Measurements from ENCODE around the gene ST3GAL2. TPM values are rescaled to one million over a fixed set of nuclear protein-coding genes. Genes with fewer than 3 reads are reported as not detected.
"Not testable (repeated sequence)": the region's sequence is repeated elsewhere in the genome, so short reads cannot be mapped to it uniquely, and the experiment has no call there.

ST3GAL2 gene
- total RNA-seq, 1 donor from 2014 or later: 24.5 TPM

DNA sequence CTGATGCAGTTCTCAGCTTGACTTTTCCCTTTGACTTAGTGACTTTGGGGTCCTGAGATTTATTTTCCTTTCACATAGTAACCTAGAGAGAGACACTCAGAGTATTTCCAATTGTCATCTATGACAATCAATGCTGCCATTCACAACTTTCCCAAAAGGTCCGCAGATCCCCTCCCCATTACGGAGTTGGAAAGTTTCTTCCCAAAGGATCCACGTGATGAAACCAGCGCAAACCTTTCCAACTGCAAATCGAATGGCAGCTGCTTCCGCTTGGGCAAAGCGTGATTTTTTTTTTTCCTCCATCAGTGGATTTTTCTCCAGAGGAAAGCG is 15.0 kb upstream of the ST3GAL2 start:
- H3K27me3 ChIP-seq (ENCODE audit: control insufficient read depth in 3 of 3, insufficient read depth in 3 of 3, low read length in 3 of 3): no peaks in the 10 kb centered on the region
- H3K36me3 ChIP-seq (ENCODE audit: control insufficient read depth in 3 of 3, insufficient read depth in 3 of 3, low read length in 3 of 3): no peaks in the 10 kb centered on the region
- H3K27ac ChIP-seq (ENCODE audit: low read depth, low read length): peak overlapping the region; percentile 98
- peaks cover 9 to 10% (median 10%) of the 10 kb centered on the region in 3 donors for H3K4me1 ChIP-seq (ENCODE audit: control insufficient read depth in 3 of 3, insufficient read depth in 3 of 3, low read length in 3 of 3)
- no peaks in the 10 kb centered on the region for H3K9me3 ChIP-seq (ENCODE audit: control insufficient read depth in 3 of 3, low read length in 3 of 3)
- peak overlapping the region; percentile 89 to 97 (median 92) for H3K9ac ChIP-seq (ENCODE audit: low read depth in 1 of 3, low read length in 3 of 3)
- peak overlapping the region; percentile 88 to 90 (median 89) for H3K4me3 ChIP-seq (ENCODE audit: low read length in 3 of 3)

- Histone ChIP-seq H3K9ac (ENCODE audit: low read depth in 1 of 3, low read length in 3 of 3) (peak overlapping the region; percentile 89 to 97 (median 92)), H3K27ac (ENCODE audit: low read depth, low read length) (peak overlapping the region; percentile 98), H3K4me1 (ENCODE audit: control insufficient read depth in 3 of 3, insufficient read depth in 3 of 3, low read length in 3 of 3) (peaks cover 9 to 10% (median 10%) of the 10 kb centered on the region in 3 donors), H3K27me3 (ENCODE audit: control insufficient read depth in 3 of 3, insufficient read depth in 3 of 3, low read length in 3 of 3) (no peaks in the 10 kb centered on the region), H3K36me3 (ENCODE audit: control insufficient read depth in 3 of 3, insufficient read depth in 3 of 3, low read length in 3 of 3) (no peaks in the 10 kb centered on the region), H3K4me3 (ENCODE audit: low read length in 3 of 3) (peak overlapping the region; percentile 88 to 90 (median 89)), H3K9me3 (ENCODE audit: control insufficient read depth in 3 of 3, low read length in 3 of 3) (no peaks in the 10 kb centered on the region)
These were observed 14.4 kb upstream of the ST3GAL2 start for GRCh38 chr16:70453117-70453891.

DNA sequence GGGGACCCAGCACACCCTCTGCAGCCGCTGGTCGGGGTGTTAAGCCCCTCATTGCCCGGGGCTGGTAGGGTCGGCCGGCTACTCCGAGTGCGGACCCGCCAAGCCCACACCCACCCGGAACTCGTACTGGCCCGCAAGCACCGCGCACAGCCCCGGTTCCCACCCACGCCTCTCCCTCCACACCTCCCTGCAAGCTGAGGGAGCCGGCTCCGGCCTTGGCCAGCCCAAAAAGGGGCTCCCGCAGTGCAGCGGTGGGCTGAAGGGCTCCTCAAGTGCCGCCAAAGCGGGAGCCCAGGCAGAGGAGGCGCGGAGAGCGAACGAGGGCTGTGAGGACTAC is 12.1 kb upstream of the ST3GAL2 start:
- not testable (repeated sequence) for H3K27ac ChIP-seq (ENCODE audit: low read depth, low read length); H3K9ac ChIP-seq (ENCODE audit: low read depth in 1 of 3, low read length in 3 of 3); H3K4me3 ChIP-seq (ENCODE audit: low read length in 3 of 3); H3K9me3 ChIP-seq (ENCODE audit: control insufficient read depth in 3 of 3, low read length in 3 of 3); H3K36me3 ChIP-seq (ENCODE audit: control insufficient read depth in 3 of 3, insufficient read depth in 3 of 3, low read length in 3 of 3); H3K27me3 ChIP-seq (ENCODE audit: control insufficient read depth in 3 of 3, insufficient read depth in 3 of 3, low read length in 3 of 3)
- peaks cover 7 to 10% (median 9%) of the 10 kb centered on the region in 3 donors for H3K4me1 ChIP-seq (ENCODE audit: control insufficient read depth in 3 of 3, insufficient read depth in 3 of 3, low read length in 3 of 3)

GRCh38 chr16:70450142-70451003 is 11.5 kb upstream of the ST3GAL2 start:
- H3K4me3 ChIP-seq (ENCODE audit: low read length in 3 of 3); H3K9me3 ChIP-seq (ENCODE audit: control insufficient read depth in 3 of 3, low read length in 3 of 3); H3K27me3 ChIP-seq (ENCODE audit: control insufficient read depth in 3 of 3, insufficient read depth in 3 of 3, low read length in 3 of 3); H3K36me3 ChIP-seq (ENCODE audit: control insufficient read depth in 3 of 3, insufficient read depth in 3 of 3, low read length in 3 of 3); H3K9ac ChIP-seq (ENCODE audit: low read depth in 1 of 3, low read length in 3 of 3); H3K27ac ChIP-seq (ENCODE audit: low read depth, low read length): not testable (repeated sequence)
- peaks cover 7 to 10% (median 7%) of the 10 kb centered on the region in 3 donors for H3K4me1 ChIP-seq (ENCODE audit: control insufficient read depth in 3 of 3, insufficient read depth in 3 of 3, low read length in 3 of 3)

- Histone ChIP-seq H3K9ac (ENCODE audit: low read depth in 1 of 3, low read length in 3 of 3) (no peak overlapping the region), H3K27ac (ENCODE audit: low read depth, low read length) (no peak overlapping the region), H3K27me3 (ENCODE audit: control insufficient read depth in 3 of 3, insufficient read depth in 3 of 3, low read length in 3 of 3) (no peaks in the 10 kb centered on the region), H3K9me3 (ENCODE audit: control insufficient read depth in 3 of 3, low read length in 3 of 3) (no peaks in the 10 kb centered on the region), H3K4me3 (ENCODE audit: low read length in 3 of 3) (no peak overlapping the region), H3K36me3 (ENCODE audit: control insufficient read depth in 3 of 3, insufficient read depth in 3 of 3, low read length in 3 of 3) (no peaks in the 10 kb centered on the region), H3K4me1 (ENCODE audit: control insufficient read depth in 3 of 3, insufficient read depth in 3 of 3, low read length in 3 of 3) (no peaks in the 10 kb centered on the region)
These were observed 9.2 kb upstream of the ST3GAL2 start for GRCh38 chr16:70448075-70448474.

GRCh38 chr16:70444249-70445063 is 5.6 kb upstream of the ST3GAL2 start:
- no peak overlapping the region for H3K4me3 ChIP-seq (ENCODE audit: low read length in 3 of 3)
- peaks cover 4 to 6% (median 5%) of the 10 kb centered on the region in 3 donors for H3K4me1 ChIP-seq (ENCODE audit: control insufficient read depth in 3 of 3, insufficient read depth in 3 of 3, low read length in 3 of 3)
- H3K27me3 ChIP-seq (ENCODE audit: control insufficient read depth in 3 of 3, insufficient read depth in 3 of 3, low read length in 3 of 3): no peaks in the 10 kb centered on the region
- H3K9me3 ChIP-seq (ENCODE audit: control insufficient read depth in 3 of 3, low read length in 3 of 3): no peaks in the 10 kb centered on the region
- H3K9ac ChIP-seq (ENCODE audit: low read depth in 1 of 3, low read length in 3 of 3): no peak overlapping the region
- H3K36me3 ChIP-seq (ENCODE audit: control insufficient read depth in 3 of 3, insufficient read depth in 3 of 3, low read length in 3 of 3): no peaks in the 10 kb centered on the region
- no peak overlapping the region for H3K27ac ChIP-seq (ENCODE audit: low read depth, low read length)

DNA sequence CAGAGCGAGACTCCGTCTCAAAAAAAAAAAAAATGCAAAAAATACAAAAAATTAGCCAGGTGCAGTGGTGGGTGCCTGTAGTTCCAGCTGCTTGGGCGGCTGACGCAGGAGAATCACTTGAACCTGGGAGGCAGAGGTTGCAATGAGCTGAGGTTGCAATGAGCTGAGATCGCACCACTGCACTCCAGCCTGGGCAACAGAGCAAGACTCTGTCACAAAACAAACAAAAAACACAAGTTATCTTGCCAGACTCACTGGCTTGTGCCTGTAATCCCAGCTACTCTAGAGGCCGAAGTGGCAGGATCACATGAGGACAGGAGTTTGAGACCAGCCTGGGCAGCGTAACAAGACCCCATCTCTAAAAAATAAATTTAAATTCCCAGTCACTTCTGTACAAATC is 3.4 kb upstream of the ST3GAL2 start:
- no peak overlapping the region for H3K9ac ChIP-seq (ENCODE audit: low read depth in 1 of 3, low read length in 3 of 3)
- H3K9me3 ChIP-seq (ENCODE audit: control insufficient read depth in 3 of 3, low read length in 3 of 3): no peaks in the 10 kb centered on the region
- no peaks in the 10 kb centered on the region for H3K27me3 ChIP-seq (ENCODE audit: control insufficient read depth in 3 of 3, insufficient read depth in 3 of 3, low read length in 3 of 3)
- H3K4me1 ChIP-seq (ENCODE audit: control insufficient read depth in 3 of 3, insufficient read depth in 3 of 3, low read length in 3 of 3): peaks cover 16 to 19% (median 16%) of the 10 kb centered on the region in 3 donors
- no peak overlapping the region for H3K4me3 ChIP-seq (ENCODE audit: low read length in 3 of 3)
- no peaks in the 10 kb centered on the region for H3K36me3 ChIP-seq (ENCODE audit: control insufficient read depth in 3 of 3, insufficient read depth in 3 of 3, low read length in 3 of 3)
- no peak overlapping the region for H3K27ac ChIP-seq (ENCODE audit: low read depth, low read length)

GRCh38 chr16:70441406-70441990 is 2.6 kb upstream of the ST3GAL2 start:
- Histone ChIP-seq H3K9me3 (ENCODE audit: control insufficient read depth in 3 of 3, low read length in 3 of 3) (no peaks in the 10 kb centered on the region), H3K27me3 (ENCODE audit: control insufficient read depth in 3 of 3, insufficient read depth in 3 of 3, low read length in 3 of 3) (no peaks in the 10 kb centered on the region), H3K9ac (ENCODE audit: low read depth in 1 of 3, low read length in 3 of 3) (no peak overlapping the region), H3K36me3 (ENCODE audit: control insufficient read depth in 3 of 3, insufficient read depth in 3 of 3, low read length in 3 of 3) (no peaks in the 10 kb centered on the region), H3K4me1 (ENCODE audit: control insufficient read depth in 3 of 3, insufficient read depth in 3 of 3, low read length in 3 of 3) (peaks cover 24 to 28% (median 24%) of the 10 kb centered on the region in 3 donors), H3K4me3 (ENCODE audit: low read length in 3 of 3) (no peak overlapping the region), H3K27ac (ENCODE audit: low read depth, low read length) (no peak overlapping the region)

DNA sequence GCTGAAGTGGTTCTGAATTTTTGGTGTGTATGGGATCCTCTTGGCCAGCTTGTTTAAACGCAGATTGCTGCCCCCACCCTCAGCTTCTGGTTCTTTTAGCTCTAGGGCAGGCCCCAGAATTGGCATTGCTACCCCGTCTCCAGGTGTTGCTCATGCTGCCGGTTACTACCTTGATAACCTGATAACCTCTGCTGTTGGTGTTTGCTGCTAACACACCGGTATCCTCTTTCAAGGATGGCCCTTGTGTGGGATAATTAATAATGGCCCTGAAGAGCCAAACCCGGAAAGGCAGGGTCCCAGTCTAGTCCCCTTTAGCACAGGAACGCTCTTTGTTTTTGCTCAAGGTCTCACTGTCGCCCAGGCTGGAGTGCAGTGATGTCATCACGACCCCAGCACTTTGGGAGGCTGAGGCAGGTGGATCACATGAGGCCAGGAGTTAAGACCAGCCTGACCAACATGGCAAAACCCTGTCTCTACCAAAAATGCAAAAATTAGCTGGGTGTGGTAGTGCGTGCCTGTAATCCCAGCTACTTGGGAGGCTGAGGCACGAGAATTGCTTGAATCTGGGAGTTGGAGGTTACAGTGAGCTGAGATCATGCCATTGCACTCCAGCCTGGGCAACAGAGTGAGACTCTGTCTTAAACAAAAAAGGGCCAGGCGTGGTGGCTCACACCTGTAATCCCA is 1.3 kb upstream of the ST3GAL2 start:
- Histone ChIP-seq H3K27me3 (ENCODE audit: control insufficient read depth in 3 of 3, insufficient read depth in 3 of 3, low read length in 3 of 3) (no peaks in the 10 kb centered on the region), H3K4me3 (ENCODE audit: low read length in 3 of 3) (no peak overlapping the region), H3K9ac (ENCODE audit: low read depth in 1 of 3, low read length in 3 of 3) (peak overlapping the region in 1 of 3 donors; percentile 81), H3K4me1 (ENCODE audit: control insufficient read depth in 3 of 3, insufficient read depth in 3 of 3, low read length in 3 of 3) (peaks cover 27 to 34% (median 29%) of the 10 kb centered on the region in 3 donors), H3K9me3 (ENCODE audit: control insufficient read depth in 3 of 3, low read length in 3 of 3) (no peaks in the 10 kb centered on the region), H3K36me3 (ENCODE audit: control insufficient read depth in 3 of 3, insufficient read depth in 3 of 3, low read length in 3 of 3) (no peaks in the 10 kb centered on the region), H3K27ac (ENCODE audit: low read depth, low read length) (no peak overlapping the region)
